ENCODE results near the gene ENPP7. TPM values are rescaled to one million over a fixed set of nuclear protein-coding genes. Genes with fewer than 3 reads are reported as not detected.

Gene ENPP7
- total RNA-seq, 2 donors from 2014 or later = not detected

DNA sequence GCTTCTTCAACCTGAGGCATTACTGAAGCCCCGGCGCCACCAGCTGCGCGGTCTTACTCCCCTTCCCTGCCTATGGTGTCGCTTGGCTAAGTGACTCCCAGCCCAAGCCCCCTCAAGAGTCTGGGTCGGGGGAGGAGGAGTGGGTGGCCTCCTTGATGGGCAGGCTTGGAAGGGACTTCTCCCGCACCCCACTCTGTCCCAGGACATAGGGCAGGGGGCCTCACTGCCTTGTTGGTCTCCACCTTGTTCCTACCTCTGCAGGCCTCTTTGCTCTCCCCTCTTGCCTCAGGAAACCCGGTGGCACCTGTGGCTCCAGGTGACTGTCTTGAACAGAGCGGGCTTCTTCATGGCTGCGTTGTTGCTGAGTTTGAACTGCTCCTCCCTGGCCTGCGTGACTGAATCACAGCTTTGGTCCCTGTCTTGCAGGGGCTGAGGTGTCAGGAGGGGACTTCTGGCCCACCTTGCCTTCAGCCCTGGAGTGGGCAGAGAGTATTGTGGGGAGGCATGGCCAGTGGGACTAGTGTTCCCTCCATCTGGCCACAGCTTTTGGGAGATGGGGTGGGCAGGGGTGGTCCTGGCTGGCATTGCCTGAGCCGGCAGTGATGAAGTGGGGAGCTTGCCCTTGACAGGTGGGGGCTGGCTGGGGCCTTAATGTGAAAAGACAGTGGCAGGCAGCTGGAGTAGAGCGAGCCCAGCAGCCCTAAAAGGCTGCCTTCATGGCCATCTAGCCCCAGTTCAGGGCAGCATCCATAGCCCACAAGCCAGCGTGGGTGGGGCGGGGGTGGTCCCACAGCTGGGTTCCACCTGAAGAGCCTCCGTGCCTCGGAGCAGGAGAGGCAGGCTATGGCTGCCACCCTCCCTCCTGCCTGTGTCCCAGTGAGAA is 54.5 kb downstream of the ENPP7 start:
- Mint-ChIP-seq H3K4me1 (peaks cover 7% of the 10 kb centered on the region), H3K4me3 (no peak overlapping the region), H3K27me3 (peaks cover 66% of the 10 kb centered on the region), H3K27ac (no peak overlapping the region), H3K36me3 (ENCODE audit: low read depth) (no peaks in the 10 kb centered on the region)
- DNase-seq (no peak), ATAC-seq (no peak)
- H3K9me3 ChIP-seq (ENCODE audit: control insufficient read depth, low read length, poor library complexity, severe bottlenecking) = no peaks in the 10 kb centered on the region

DNA sequence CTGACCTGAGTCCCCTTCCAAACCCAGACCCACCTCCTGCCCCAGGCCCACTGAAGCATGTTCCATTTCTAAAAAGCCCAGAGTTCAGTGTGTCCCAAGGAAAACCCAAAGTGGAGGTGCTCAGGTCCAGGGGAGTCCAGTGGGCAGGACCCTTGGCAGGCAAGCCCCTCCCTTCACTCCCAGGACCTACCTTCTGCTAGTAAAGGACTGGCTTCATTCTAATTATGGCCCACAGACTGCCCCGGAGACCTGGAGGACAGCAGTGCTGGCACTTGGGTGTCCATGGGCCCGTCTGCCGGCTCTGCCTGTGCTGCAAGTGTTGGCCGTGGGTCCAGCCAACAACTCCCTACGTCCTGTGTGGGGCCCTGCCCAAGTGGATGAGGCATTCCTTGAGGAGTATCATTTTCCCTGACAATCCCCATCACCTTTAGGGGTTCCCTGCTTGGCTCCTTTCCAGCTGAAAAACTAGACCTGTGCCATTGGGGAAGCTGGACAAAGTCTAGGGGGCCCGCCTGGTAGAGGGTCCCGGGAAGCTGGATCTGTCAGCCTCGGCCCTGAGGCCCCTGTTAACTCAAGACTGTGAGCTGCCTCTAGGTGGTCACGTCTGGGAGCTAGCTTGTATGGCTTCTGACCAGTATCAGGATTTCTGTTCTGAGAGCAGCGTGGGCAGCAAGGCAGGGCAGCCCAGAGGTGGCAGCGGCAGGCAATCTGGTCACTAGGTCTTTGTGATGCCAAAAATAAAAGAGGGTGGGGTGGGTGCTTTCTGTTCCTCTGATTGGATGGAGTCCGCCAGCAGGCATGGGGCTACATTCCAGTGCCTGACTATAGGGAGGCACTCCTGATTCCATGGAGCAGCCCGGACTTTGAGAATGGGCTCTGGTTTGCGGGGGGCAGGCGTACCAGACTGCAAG is 55.4 kb downstream of the ENPP7 start:
- H3K36me3 Mint-ChIP-seq (ENCODE audit: low read depth) = no peaks in the 10 kb centered on the region
- H3K27me3 Mint-ChIP-seq = peaks cover 57% of the 10 kb centered on the region
- no peaks in the 10 kb centered on the region for H3K9me3 ChIP-seq (ENCODE audit: control insufficient read depth, low read length, poor library complexity, severe bottlenecking)
- DNase-seq = no peak
- peaks cover 5% of the 10 kb centered on the region for H3K4me1 Mint-ChIP-seq
- ATAC-seq = no peak
- no peak overlapping the region for H3K4me3 Mint-ChIP-seq
- H3K27ac Mint-ChIP-seq = peak overlapping the region; percentile 8

DNA sequence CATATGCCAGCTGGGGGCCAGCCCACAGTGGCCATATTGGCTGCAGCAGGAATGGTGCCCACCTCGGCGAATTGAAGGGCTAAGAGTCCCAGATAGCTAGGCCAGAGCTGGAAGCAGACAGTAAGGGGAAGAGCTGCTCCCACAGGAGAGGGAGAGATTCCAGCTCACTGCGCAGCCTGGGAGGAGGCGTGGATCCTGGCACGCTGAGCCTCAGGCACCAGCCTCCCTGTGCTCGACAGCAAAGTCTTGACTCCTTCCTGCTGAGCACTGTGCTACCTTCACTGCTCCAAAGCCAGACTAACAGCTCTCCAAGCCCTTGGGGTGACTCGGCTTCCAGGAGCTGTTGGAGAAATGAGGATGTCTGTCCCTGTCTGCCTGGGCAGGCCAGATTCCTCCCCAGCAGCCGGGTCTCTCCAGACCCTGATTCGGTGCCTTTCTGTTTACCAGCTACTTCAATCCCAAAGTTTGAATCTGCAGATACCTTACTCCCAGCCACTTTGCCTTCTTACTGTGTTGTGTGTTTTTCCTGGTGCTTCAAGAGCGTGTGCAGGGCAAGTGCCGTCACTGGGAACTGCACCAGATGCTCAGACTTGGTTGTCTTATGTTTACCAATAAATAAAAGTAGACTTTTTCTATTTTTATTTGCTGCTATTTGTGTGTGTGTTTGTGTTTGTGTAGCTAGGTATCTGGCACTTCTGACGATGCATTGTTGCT is 56.3 kb downstream of the ENPP7 start:
- H3K9me3 ChIP-seq (ENCODE audit: control insufficient read depth, low read length, poor library complexity, severe bottlenecking) = no peaks in the 10 kb centered on the region
- DNase-seq = no peak
- ATAC-seq = no peak
- Mint-ChIP-seq H3K4me1 (peaks cover 3% of the 10 kb centered on the region), H3K27me3 (peaks cover 52% of the 10 kb centered on the region), H3K4me3 (no peak overlapping the region), H3K27ac (peak overlapping the region; percentile 8), H3K36me3 (ENCODE audit: low read depth) (no peaks in the 10 kb centered on the region)

DNA sequence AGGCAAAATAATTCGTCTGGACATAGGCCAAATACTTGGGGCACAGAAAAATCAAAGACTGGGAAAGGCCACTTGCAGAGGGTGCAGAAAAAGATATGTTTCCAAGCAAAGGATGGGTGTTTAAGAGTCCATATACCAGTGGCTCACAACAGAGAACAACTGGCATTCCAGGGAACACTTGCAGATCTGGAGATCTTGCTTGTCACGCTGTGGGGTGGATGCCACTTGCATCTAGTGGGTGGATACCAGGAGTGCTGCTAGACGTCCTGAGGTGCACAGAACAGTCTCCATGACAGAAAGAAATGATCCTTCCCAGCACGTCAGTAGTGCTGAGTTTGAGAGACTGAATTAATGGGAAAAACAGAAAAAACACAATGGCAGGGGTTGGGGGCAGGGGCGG is 57.7 kb downstream of the ENPP7 start:
- Mint-ChIP-seq H3K36me3 (ENCODE audit: low read depth) (no peaks in the 10 kb centered on the region), H3K4me3 (no peak overlapping the region), H3K27ac (no peak overlapping the region), H3K27me3 (peaks cover 42% of the 10 kb centered on the region), H3K4me1 (peaks cover 3% of the 10 kb centered on the region)
- H3K9me3 ChIP-seq (ENCODE audit: control insufficient read depth, low read length, poor library complexity, severe bottlenecking) = no peaks in the 10 kb centered on the region
- no peak for DNase-seq
- no peak for ATAC-seq

DNA sequence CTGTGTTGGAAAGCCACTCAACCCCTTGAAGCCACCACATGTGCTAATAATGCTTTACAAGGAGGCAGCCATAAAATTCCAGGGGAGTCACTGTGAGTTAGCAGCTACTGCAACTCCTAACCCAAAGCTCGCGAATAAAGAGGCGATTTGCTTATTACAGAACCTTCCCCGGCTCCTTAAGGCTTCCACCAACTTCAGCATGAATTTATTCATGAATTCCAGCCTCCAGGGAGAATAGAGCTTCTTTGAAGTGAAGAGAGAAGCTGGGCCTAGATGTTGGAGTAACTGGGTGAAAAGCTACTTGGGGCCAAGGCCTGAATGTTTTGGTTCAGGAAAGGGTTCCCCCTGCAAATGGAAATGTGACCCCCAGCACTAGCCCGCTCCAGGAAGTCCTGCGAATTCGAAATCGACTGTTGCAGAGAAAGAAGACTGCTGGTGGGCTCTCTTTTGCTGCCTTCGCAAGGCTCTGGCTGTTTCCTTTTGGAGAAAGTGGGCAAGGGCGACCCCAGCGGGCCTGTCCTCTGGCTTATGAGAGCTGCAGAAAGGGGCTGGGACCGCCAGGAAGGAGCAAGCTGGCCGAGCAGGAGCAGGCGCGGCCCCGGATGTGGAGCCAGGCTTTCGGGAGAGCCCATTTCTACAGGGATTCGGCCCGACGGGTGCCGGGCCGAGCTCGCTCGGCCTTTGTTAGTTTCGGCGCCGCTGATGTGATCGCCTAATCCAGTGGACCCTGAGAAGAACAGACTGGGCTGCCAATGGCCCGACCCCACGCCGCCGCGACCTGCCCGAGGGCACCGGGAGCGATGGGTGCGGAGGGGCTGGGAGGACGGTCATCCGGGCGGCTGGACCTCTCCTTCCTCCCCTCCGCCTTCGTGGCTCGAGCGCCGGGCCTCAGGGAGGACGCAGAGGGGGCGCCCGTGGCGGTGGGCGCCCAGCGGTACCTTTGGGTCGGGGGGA is 58.5 kb downstream of the ENPP7 start:
- H3K4me3 Mint-ChIP-seq = peak overlapping the region; percentile 61
- peaks cover 3% of the 10 kb centered on the region for H3K4me1 Mint-ChIP-seq
- no peak overlapping the region for H3K27ac Mint-ChIP-seq
- H3K9me3 ChIP-seq (ENCODE audit: control insufficient read depth, low read length, poor library complexity, severe bottlenecking) = no peaks in the 10 kb centered on the region
- no peaks in the 10 kb centered on the region for H3K36me3 Mint-ChIP-seq (ENCODE audit: low read depth)
- H3K27me3 Mint-ChIP-seq = peaks cover 42% of the 10 kb centered on the region
- no peak for ATAC-seq
- DNase-seq = no peak

DNA sequence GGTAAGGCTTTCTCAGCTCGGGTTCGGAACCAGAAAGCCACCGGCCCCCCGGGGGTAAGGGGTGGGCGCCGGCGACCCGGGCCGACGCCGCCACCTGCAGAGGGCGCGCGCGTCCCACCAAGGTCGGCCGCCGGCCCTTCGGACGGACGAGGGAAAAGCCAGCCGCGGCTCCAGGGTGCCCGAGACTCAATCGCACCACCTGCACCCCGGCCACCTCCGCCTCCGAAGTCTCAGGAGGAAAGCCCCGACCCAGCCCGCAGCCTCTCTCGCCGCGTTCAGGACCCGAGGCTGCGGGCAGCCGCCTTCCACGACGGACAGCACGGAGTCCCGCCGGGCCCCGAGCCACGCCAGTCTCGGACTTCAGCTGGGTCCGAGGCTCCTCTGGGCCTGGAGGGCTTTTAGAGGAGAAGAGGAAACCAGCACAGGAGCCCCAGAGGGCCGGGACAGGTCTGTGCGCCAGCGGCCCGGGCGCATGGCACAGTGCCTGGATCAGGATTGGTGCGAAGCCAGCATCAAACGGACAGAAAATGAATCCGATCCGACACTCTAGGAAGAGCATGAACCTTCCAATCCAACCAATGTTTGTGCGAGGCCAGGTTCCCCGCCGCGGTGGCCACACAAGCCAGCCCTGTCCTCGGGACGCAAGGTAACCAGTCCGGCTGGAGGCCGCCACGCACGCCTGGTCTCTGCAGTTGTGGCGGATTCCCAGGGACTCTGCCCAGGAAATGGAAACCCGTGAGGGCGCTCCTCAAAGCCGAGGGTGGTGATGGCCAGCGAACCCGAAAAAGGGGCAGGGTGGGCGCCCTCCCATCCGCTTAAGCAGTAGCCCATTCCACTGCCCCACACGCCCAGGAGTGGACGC is 59.4 kb downstream of the ENPP7 start:
- Mint-ChIP-seq H3K4me1 (peaks cover 3% of the 10 kb centered on the region), H3K36me3 (ENCODE audit: low read depth) (no peaks in the 10 kb centered on the region), H3K27me3 (peaks cover 42% of the 10 kb centered on the region), H3K4me3 (peak overlapping the region; percentile 64), H3K27ac (no peak overlapping the region)
- ATAC-seq (peak; percentile 27), DNase-seq (no peak)
- no peaks in the 10 kb centered on the region for H3K9me3 ChIP-seq (ENCODE audit: control insufficient read depth, low read length, poor library complexity, severe bottlenecking)

DNA sequence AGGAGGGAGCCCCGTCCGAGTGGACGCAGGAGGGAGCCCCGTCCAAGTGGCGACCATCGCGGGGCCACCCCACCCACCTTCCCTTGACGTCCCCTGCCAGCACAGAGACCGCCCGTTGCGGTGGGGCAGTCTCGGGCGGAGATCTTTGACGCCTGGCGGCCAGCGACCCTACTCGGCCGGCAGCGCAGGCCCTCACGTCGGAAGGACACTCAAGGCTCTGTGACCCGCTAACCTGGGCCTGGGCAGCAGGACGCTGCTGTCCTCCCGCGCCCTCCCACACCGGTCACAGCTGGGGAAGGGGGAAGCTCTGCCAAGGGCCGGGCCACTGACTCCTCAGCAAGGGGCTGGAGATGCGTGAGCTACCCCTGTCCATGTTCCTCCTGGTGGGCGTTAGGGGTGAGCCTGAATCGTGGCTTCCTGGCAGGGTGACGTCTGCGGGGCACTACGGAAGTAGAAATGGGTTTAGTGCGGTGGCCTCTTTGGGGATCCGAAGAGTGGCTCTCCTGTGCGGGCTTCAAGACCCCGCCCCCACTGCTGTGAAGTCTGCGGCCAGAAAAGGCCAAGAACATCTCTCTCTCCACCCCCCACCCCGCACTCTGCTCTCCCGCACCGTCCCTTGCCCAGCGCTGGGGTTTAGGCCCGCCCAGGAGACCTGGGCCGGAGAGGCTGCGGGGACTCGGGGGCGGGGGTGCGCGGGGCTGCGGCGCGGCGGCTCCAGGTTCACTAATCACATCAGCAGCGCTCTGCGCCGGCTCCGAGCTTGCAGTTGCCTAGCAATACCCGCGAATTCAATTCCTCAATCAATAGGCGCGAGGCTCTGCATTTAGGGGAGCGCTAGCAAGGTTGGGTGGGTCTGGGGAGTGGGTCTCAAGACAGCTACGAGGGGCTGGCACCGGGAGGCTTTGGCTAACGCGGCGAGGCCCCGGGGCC is 60.3 kb downstream of the ENPP7 start:
- Mint-ChIP-seq H3K4me1 (peaks cover 4% of the 10 kb centered on the region), H3K4me3 (peak overlapping the region; percentile 64), H3K27ac (no peak overlapping the region), H3K27me3 (peaks cover 41% of the 10 kb centered on the region), H3K36me3 (ENCODE audit: low read depth) (no peaks in the 10 kb centered on the region)
- H3K9me3 ChIP-seq (ENCODE audit: control insufficient read depth, low read length, poor library complexity, severe bottlenecking) = no peaks in the 10 kb centered on the region
- DNase-seq = no peak
- peak; percentile 25 for ATAC-seq

DNA sequence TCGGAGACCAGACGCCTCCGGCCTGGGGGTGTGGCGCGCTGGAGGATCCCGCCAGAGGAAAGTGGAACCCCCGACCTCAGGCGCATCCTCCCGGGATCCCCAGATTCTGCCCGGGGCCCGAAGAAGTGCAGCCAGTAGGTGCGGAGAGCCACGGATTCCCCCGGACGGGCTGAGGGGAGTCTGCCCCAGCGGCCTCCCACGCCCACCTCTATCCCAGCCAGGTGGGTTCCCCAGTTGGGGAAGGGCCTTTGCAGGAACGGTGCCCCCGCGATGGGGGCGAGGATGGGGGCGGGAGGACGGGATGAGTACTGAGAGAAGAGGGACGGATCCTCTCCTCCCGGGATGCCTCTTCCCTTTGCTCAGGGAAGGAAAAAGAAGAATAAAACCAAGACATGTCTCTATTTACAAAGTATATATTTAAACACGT is 61.0 kb downstream of the ENPP7 start:
- Mint-ChIP-seq H3K4me3 (no peak overlapping the region), H3K27me3 (peaks cover 34% of the 10 kb centered on the region), H3K4me1 (peaks cover 9% of the 10 kb centered on the region), H3K27ac (no peak overlapping the region), H3K36me3 (ENCODE audit: low read depth) (no peaks in the 10 kb centered on the region)
- DNase-seq (no peak), ATAC-seq (no peak)
- no peaks in the 10 kb centered on the region for H3K9me3 ChIP-seq (ENCODE audit: control insufficient read depth, low read length, poor library complexity, severe bottlenecking)
